22Rv1 (cell line): ENCODE measurements around the gene DNAH5.

Experiments
- CTCF ChIP-seq: fragments of 450-650 bp; IDR thresholded peaks from 2 replicates; pipeline ENCODE4 v1.5.1; 2017; ENCODE audit warnings: mild to moderate bottlenecking
- ZFX ChIP-seq: fragments of 450-650 bp; IDR thresholded peaks from 2 replicates; pipeline ENCODE4 v1.6.1; 2017; ENCODE audit warnings: antibody characterized with exemption, borderline replicate concordance

DNA sequence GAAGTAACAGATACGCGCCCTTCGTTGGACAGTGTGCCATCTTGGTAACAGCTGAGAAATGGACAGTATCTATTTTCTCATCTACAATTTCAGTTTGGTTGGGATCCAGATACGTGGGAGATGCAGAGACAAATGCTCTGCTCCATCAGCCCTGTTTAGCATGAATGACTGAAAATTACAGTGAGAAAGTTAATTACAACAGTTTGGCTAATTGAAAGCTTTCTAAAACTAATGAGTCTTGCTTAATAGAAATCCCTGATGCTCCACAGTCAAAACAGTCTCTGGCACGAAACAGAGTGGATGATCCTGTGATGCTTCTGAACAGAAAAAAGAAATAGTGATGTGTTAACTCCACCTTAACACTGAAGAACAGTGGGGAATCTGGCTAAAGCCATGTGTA is 140.2 kb downstream of the DNAH5 start:
- TF ChIP-seq CTCF (no peak), ZFX (no peak)
